DMS153 treated with DMSO at 0.1 percent for 48 hours (cell line): ENCODE data around the gene LYZ.
"Not testable (repeated sequence)": the region's sequence is repeated elsewhere in the genome, so short reads cannot be mapped to it uniquely, and the experiment has no call there.

Experiments
- DNase-seq: peaks from one replicate; lab custom pipeline; 2025; ENCODE audit not compliant: unreplicated experiment; lab: John Stamatoyannopoulos, UW

LYZ gene

GRCh38 chr12:69348162-69348938, at the start of gene LYZ:
TSS of gene LYZ (plus strand) at chr12:69348381. CDS start at chr12:69348409, 28 bp downstream.
- no peak for DNase-seq

- no peak for DNase-seq
These were observed 49.2 kb upstream of the LYZ start for GRCh38 chr12:69298947-69299346.

GRCh38 chr12:69304284-69304683, 43.9 kb upstream of the LYZ start:
- no peak for DNase-seq

- no peak for DNase-seq
These were observed 38.7 kb upstream of the LYZ start for GRCh38 chr12:69309461-69309860.

GRCh38 chr12:69313209-69313608, 35.0 kb upstream of the LYZ start:
- DNase-seq: no peak

GRCh38 chr12:69316784-69317183, 31.4 kb upstream of the LYZ start:
- DNase-seq: not testable (repeated sequence)

GRCh38 chr12:69317233-69317632, 30.9 kb upstream of the LYZ start:
- DNase-seq: not testable (repeated sequence)

GRCh38 chr12:69318225-69318624, 30.0 kb upstream of the LYZ start:
- no peak for DNase-seq

- no peak for DNase-seq
These were observed 26.8 kb upstream of the LYZ start for GRCh38 chr12:69321351-69321750.

GRCh38 chr12:69324797-69325466, 23.2 kb upstream of the LYZ start:
- DNase-seq: no peak

- DNase-seq: no peak
These were observed 19.8 kb upstream of the LYZ start for GRCh38 chr12:69328426-69328825.

- DNase-seq: no peak
These were observed 18.3 kb upstream of the LYZ start for GRCh38 chr12:69329669-69330428.

GRCh38 chr12:69330475-69331473, 17.4 kb upstream of the LYZ start:
- DNase-seq: peak; percentile 26

GRCh38 chr12:69331519-69331908, 16.7 kb upstream of the LYZ start:
- DNase-seq: no peak

GRCh38 chr12:69331909-69332684, 16.1 kb upstream of the LYZ start:
- no peak for DNase-seq

GRCh38 chr12:69332815-69333358, 15.3 kb upstream of the LYZ start:
- no peak for DNase-seq

GRCh38 chr12:69334158-69334557, 14.0 kb upstream of the LYZ start:
- DNase-seq: no peak

- no peak for DNase-seq
These were observed 10.7 kb upstream of the LYZ start for GRCh38 chr12:69337311-69338090.
